Hair follicular keratinocyte (primary cell): ENCODE data around the gene UQCC3. TPM values are rescaled to one million over a fixed set of nuclear protein-coding genes. Genes with fewer than 3 reads are reported as not detected.

Source experiments
- total RNA-seq: library from RNA; depleted of rRNA; stranded (reverse); fragments of >200 nt; gene quantifications from 2 replicates; pipeline ENCODE4 v1.2.3, GENCODE V29; 2015

The UQCC3 gene
- total RNA-seq = 12.5 and 22.6 TPM in 2 replicates

GRCh38 chr11:62671608-62672389 lies at the start of gene UQCC3, which contains the start of gene LBHD1:
Gene UQCC3 (plus strand): TSS chr11:62671673. CDS start chr11:62671746, 73 bp downstream.
Gene LBHD1 (minus strand): TSS chr11:62672267. CDS start chr11:62670031, 2,236 bp downstream.

GRCh38 chr11:62645946-62646824 lies 25.3 kb upstream of the UQCC3 start, which contains the start of gene GANAB:
Gene GANAB (minus strand): TSS chr11:62646613. CDS start chr11:62646599, 14 bp downstream.

GRCh38 chr11:62665075-62665598 lies 6.3 kb upstream of the UQCC3 start, which contains the start of the genes C11orf98 and CSKMT:
Gene C11orf98 (minus strand): TSS chr11:62665210. CDS start chr11:62665169, 41 bp downstream.
Gene CSKMT (plus strand): TSS chr11:62665312. CDS start chr11:62665880, 568 bp downstream.

GRCh38 chr11:62678770-62679696 lies 7.6 kb downstream of the UQCC3 start, which contains the start of gene UBXN1:
Gene UBXN1 (minus strand): TSS chr11:62679073. CDS start chr11:62678923, 150 bp downstream.

GRCh38 chr11:62689421-62690183 lies 18.1 kb downstream of the UQCC3 start, which contains the start of gene LRRN4CL:
Gene LRRN4CL (minus strand): TSS chr11:62689530. CDS start chr11:62688508, 1,022 bp downstream.

GRCh38 chr11:62707277-62707861 lies 35.9 kb downstream of the UQCC3 start, which contains the start of the genes BSCL2 and GNG3:
Gene BSCL2 (minus strand): TSS chr11:62707424. CDS start chr11:62707195, 229 bp downstream.
Gene GNG3 (plus strand): TSS chr11:62707676. CDS start chr11:62708296, 620 bp downstream.

Other genes with a start within 250 kb of the UQCC3 start
- gene AHNAK, start 124.9 kb upstream of the UQCC3 start, total RNA-seq = 176 and 366 TPM in 2 replicates
- gene EEF1G, start 97.8 kb upstream of the UQCC3 start, total RNA-seq = 1,936 and 2,201 TPM in 2 replicates
- 8.4 and 13.9 TPM in 2 replicates for gene TUT1, start 80.2 kb upstream of the UQCC3 start, total RNA-seq
- 97.5 and 169 TPM in 2 replicates for gene MTA2, start 69.8 kb upstream of the UQCC3 start, total RNA-seq
- 20.2 and 28.7 TPM in 2 replicates for gene EML3, start 58.9 kb upstream of the UQCC3 start, total RNA-seq
- 1.7 and 2.3 TPM in 2 replicates for gene ROM1, start 58.4 kb upstream of the UQCC3 start, total RNA-seq
- gene B3GAT3, start 49.7 kb upstream of the UQCC3 start, total RNA-seq = 42.0 and 47.1 TPM in 2 replicates
- gene GANAB, start 25.1 kb upstream of the UQCC3 start, total RNA-seq = 188 TPM in 2 replicates
- gene INTS5, start 18.4 kb upstream of the UQCC3 start, total RNA-seq = 21.2 and 29.4 TPM in 2 replicates
- 53.8 and 88.1 TPM in 2 replicates for gene C11orf98, start 6.5 kb upstream of the UQCC3 start, total RNA-seq
- 7.8 and 19.2 TPM in 2 replicates for gene CSKMT, start 6.4 kb upstream of the UQCC3 start, total RNA-seq
- gene LBHD1, start 594 bp downstream of the UQCC3 start, total RNA-seq = 2.4 and 3.4 TPM in 2 replicates
- gene UBXN1, start 7.4 kb downstream of the UQCC3 start, total RNA-seq = 139 and 165 TPM in 2 replicates
- 0.08 TPM in 2 replicates for gene LRRN4CL, start 17.9 kb downstream of the UQCC3 start, total RNA-seq
- gene BSCL2, start 35.8 kb downstream of the UQCC3 start, total RNA-seq = 20.9 and 34.7 TPM in 2 replicates
- gene GNG3, start 36.0 kb downstream of the UQCC3 start, total RNA-seq = not detected in 2 replicates
- gene HNRNPUL2, start 55.8 kb downstream of the UQCC3 start, total RNA-seq = 6.4 and 6.5 TPM in 2 replicates
- 15.5 and 17.5 TPM in 2 replicates for gene TTC9C, start 56.8 kb downstream of the UQCC3 start, total RNA-seq
- 5.0 and 6.1 TPM in 2 replicates for gene ZBTB3, start 82.5 kb downstream of the UQCC3 start, total RNA-seq
- gene POLR2G, start 89.9 kb downstream of the UQCC3 start, total RNA-seq = 125 and 151 TPM in 2 replicates
- 11.5 and 22.3 TPM in 2 replicates for gene TAF6L, start 99.7 kb downstream of the UQCC3 start, total RNA-seq
- 46.2 and 52.1 TPM in 2 replicates for gene TMEM179B, start 115.7 kb downstream of the UQCC3 start, total RNA-seq
- gene TMEM223, start 120.3 kb downstream of the UQCC3 start, total RNA-seq = 42.2 and 53.8 TPM in 2 replicates
- 21.8 and 26.4 TPM in 2 replicates for gene NXF1, start 133.8 kb downstream of the UQCC3 start, total RNA-seq
- 26.9 and 37.9 TPM in 2 replicates for gene STX5, start 160.4 kb downstream of the UQCC3 start, total RNA-seq
- not detected in 2 replicates for gene TEX54, start 161.2 kb downstream of the UQCC3 start, total RNA-seq
- gene WDR74, start 167.9 kb downstream of the UQCC3 start, total RNA-seq = 65.8 and 125 TPM in 2 replicates
- 855 and 957 TPM in 2 replicates for gene SLC3A2, start 209.2 kb downstream of the UQCC3 start, total RNA-seq
- gene CHRM1, start 249.7 kb downstream of the UQCC3 start, total RNA-seq = not detected in 2 replicates